ENCODE data around the gene FNBP1L. TPM values are rescaled to one million over a fixed set of nuclear protein-coding genes. Genes with fewer than 3 reads are reported as not detected.
"Not testable (repeated sequence)": the region's sequence is repeated elsewhere in the genome, so short reads cannot be mapped to it uniquely, and the experiment has no call there.

Gene FNBP1L
- total RNA-seq, 4 donors from 2014 or later: 6.1 to 24.7 (median 14.7) TPM

GRCh38 chr1:93459126-93459525 lies 11.2 kb downstream of the FNBP1L start:
- Histone ChIP-seq H3K4me1 (no peaks in the 10 kb centered on the region), H3K36me3 (no peaks in the 10 kb centered on the region), H3K9me3 (no peaks in the 10 kb centered on the region), H3K4me3 (no peak overlapping the region), H3K27me3 (no peaks in the 10 kb centered on the region), H3K27ac (no peak overlapping the region)
- 88 to 89% methylated on average over 1 to 3 of the region's 3 CpGs for WGBS, 2 donors (ENCODE audit: low coverage in 1 of 2)
- TF ChIP-seq POLR2A (IDR thresholded peaks at IDR 0.05): no peak
- TF ChIP-seq CTCF (IDR thresholded peaks at IDR 0.05): no peak
- no peak for TF ChIP-seq EP300 (IDR thresholded peaks at IDR 0.05)
- TF ChIP-seq POLR2AphosphoS5 (IDR thresholded peaks at IDR 0.05): no peak
- ATAC-seq: no peak

- WGBS, 2 donors (ENCODE audit: low coverage in 1 of 2): 83 to 90% methylated on average over 5 of the region's 5 CpGs
- no peak for ATAC-seq
Measured at GRCh38 chr1:93461236-93461635, 13.3 kb downstream of the FNBP1L start.

GRCh38 chr1:93463960-93464359 lies 16.0 kb downstream of the FNBP1L start:
- Histone ChIP-seq H3K4me1 (no peaks in the 10 kb centered on the region), H3K27me3 (no peaks in the 10 kb centered on the region), H3K36me3 (no peaks in the 10 kb centered on the region), H3K9me3 (no peaks in the 10 kb centered on the region), H3K27ac (no peak overlapping the region), H3K4me3 (no peak overlapping the region)
- 100% methylated on average over 1 of the region's 1 CpG for WGBS, 2 donors (ENCODE audit: low coverage in 1 of 2)
- no peak for TF ChIP-seq CTCF (IDR thresholded peaks at IDR 0.05)
- TF ChIP-seq POLR2AphosphoS5 (IDR thresholded peaks at IDR 0.05): no peak
- TF ChIP-seq EP300 (IDR thresholded peaks at IDR 0.05): no peak
- no peak for TF ChIP-seq POLR2A (IDR thresholded peaks at IDR 0.05)
- ATAC-seq: no peak

More at GRCh38 chr1:93461236-93461635, 13.3 kb downstream of the FNBP1L start:
- TF ChIP-seq POLR2A (IDR thresholded peaks at IDR 0.05) (no peak), POLR2AphosphoS5 (IDR thresholded peaks at IDR 0.05) (no peak), EP300 (IDR thresholded peaks at IDR 0.05) (no peak), CTCF (IDR thresholded peaks at IDR 0.05) (no peak)
- no peak overlapping the region for H3K27ac ChIP-seq
- H3K27me3 ChIP-seq: no peaks in the 10 kb centered on the region
- no peaks in the 10 kb centered on the region for H3K4me1 ChIP-seq
- H3K4me3 ChIP-seq: no peak overlapping the region
- H3K9me3 ChIP-seq: no peaks in the 10 kb centered on the region
- no peaks in the 10 kb centered on the region for H3K36me3 ChIP-seq

- H3K27ac ChIP-seq, H3K9me3 ChIP-seq, H3K4me1 ChIP-seq, H3K27me3 ChIP-seq, H3K36me3 ChIP-seq, H3K4me3 ChIP-seq, ATAC-seq: not testable (repeated sequence)
- 85 to 100% methylated on average over 3 to 4 of the region's 6 CpGs for WGBS, 2 donors (ENCODE audit: low coverage in 1 of 2)
Measured at GRCh38 chr1:93465371-93466082, 17.6 kb downstream of the FNBP1L start.

- Histone ChIP-seq H3K9me3 (no peaks in the 10 kb centered on the region), H3K4me3 (no peak overlapping the region), H3K27ac (no peak overlapping the region), H3K36me3 (no peaks in the 10 kb centered on the region), H3K4me1 (peaks cover 0 to 9% (median 0%) of the 10 kb centered on the region in 3 donors), H3K27me3 (no peaks in the 10 kb centered on the region)
- ATAC-seq: no peak
- WGBS, 2 donors (ENCODE audit: low coverage in 1 of 2): 93 to 95% methylated on average over 4 of the region's 4 CpGs
- no peak for TF ChIP-seq EP300 (IDR thresholded peaks at IDR 0.05)
- TF ChIP-seq POLR2AphosphoS5 (IDR thresholded peaks at IDR 0.05): no peak
- TF ChIP-seq CTCF (IDR thresholded peaks at IDR 0.05): no peak
- TF ChIP-seq POLR2A (IDR thresholded peaks at IDR 0.05): no peak
Measured at GRCh38 chr1:93467606-93468005, 19.7 kb downstream of the FNBP1L start.
